HL-60 (cell line): ENCODE measurements around the gene ZP1.
A peak's percentile ranks its signal among the peaks of the same experiment; 100 is the strongest.
"Not testable (repeated sequence)": the region's sequence is repeated elsewhere in the genome, so short reads cannot be mapped to it uniquely, and the experiment has no call there.

Source experiments
- DNase-seq, 2 experiments: peaks; one replicate each; pipeline ENCODE4 v3.0.0-alpha.2; 2010 to 2020; ENCODE audit warnings: low read depth in 1 of 2, low spot score in 1 of 2
- H3K27ac ChIP-seq: fragments of 250-450 bp; sonication (Bioruptor Pico); replicated peaks from 2 replicates; pipeline ENCODE4 v1.5.1; 2020; ENCODE audit warnings: mild to moderate bottlenecking, moderate library complexity
- H3K27me3 ChIP-seq: fragments of 250-450 bp; sonication (Bioruptor Pico); 2 replicates; pipeline ENCODE4 v1.5.1; 2021; ENCODE audit warnings: mild to moderate bottlenecking, moderate library complexity; ENCODE audit not compliant: insufficient read depth, poor library complexity, severe bottlenecking
- H3K4me3 ChIP-seq: replicated peaks from 2 replicates; pipeline ENCODE4 v1.5.1; 2011; ENCODE audit warnings: mild to moderate bottlenecking, control low read depth, low read length; ENCODE audit not compliant: insufficient read depth
- GABPA ChIP-seq: IDR thresholded peaks from 2 replicates; pipeline ENCODE4 v1.6.1; 2012; ENCODE audit warnings: low read depth
- POLR2AphosphoS5 ChIP-seq: IDR thresholded peaks from 2 replicates; pipeline ENCODE4 v1.6.1; 2012; ENCODE audit warnings: low read depth
- REST ChIP-seq: IDR thresholded peaks from 2 replicates; pipeline ENCODE4 v1.6.1; 2012; ENCODE audit warnings: low read depth; ENCODE audit not compliant: insufficient replicate concordance
- SPI1 ChIP-seq: IDR thresholded peaks from 2 replicates; pipeline ENCODE4 v1.6.1; 2012; ENCODE audit warnings: low read depth, mild to moderate bottlenecking, borderline replicate concordance
- TF ChIP-seq, protein P1 (sequence below): IDR thresholded peaks from one replicate; pipeline ENCODE4 v1.5.1; 2011; ENCODE audit warnings: low read length, control low read depth, inconsistent platforms; ENCODE audit not compliant: insufficient read depth

Gene ZP1

GRCh38 chr11:60906132-60906972, 39.0 kb downstream of the ZP1 start, which contains the start of gene PRPF19:
Gene PRPF19 (minus strand): TSS chr11:60906585. CDS start chr11:60906382, 203 bp downstream.
- peak within 1 kb of the TSS; percentile 96 for H3K27ac ChIP-seq
- peak; percentile 91 to 98 for DNase-seq

GRCh38 chr11:60908803-60909202, 41.5 kb downstream of the ZP1 start:
- H3K27ac ChIP-seq, result no peak overlapping the region
- no peak overlapping the region for H3K4me3 ChIP-seq
- no peak for DNase-seq
- H3K27me3 ChIP-seq, result no peaks in the 10 kb centered on the region
- TF ChIP-seq REST, result no peak
- TF ChIP-seq POLR2AphosphoS5, result no peak
- TF ChIP-seq SPI1, result no peak
- TF ChIP-seq GABPA, result no peak
- TF ChIP-seq, protein P1, sequence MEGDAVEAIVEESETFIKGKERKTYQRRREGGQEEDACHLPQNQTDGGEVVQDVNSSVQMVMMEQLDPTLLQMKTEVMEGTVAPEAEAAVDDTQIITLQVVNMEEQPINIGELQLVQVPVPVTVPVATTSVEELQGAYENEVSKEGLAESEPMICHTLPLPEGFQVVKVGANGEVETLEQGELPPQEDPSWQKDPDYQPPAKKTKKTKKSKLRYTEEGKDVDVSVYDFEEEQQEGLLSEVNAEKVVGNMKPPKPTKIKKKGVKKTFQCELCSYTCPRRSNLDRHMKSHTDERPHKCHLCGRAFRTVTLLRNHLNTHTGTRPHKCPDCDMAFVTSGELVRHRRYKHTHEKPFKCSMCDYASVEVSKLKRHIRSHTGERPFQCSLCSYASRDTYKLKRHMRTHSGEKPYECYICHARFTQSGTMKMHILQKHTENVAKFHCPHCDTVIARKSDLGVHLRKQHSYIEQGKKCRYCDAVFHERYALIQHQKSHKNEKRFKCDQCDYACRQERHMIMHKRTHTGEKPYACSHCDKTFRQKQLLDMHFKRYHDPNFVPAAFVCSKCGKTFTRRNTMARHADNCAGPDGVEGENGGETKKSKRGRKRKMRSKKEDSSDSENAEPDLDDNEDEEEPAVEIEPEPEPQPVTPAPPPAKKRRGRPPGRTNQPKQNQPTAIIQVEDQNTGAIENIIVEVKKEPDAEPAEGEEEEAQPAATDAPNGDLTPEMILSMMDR, result no peak

More at GRCh38 chr11:60906132-60906972, 39.0 kb downstream of the ZP1 start, which contains the start of gene PRPF19:
- Histone ChIP-seq H3K27me3 (no peaks in the 10 kb centered on the region), H3K4me3 (peak within 1 kb of the TSS; percentile 72)
- peak; percentile 66 for TF ChIP-seq REST
- TF ChIP-seq GABPA, result peak; percentile 80
- TF ChIP-seq, protein P1, result no peak
- TF ChIP-seq POLR2AphosphoS5, result peak; percentile 91

GRCh38 chr11:60909680-60910280, 42.4 kb downstream of the ZP1 start:
- H3K4me3 ChIP-seq, H3K27me3 ChIP-seq, H3K27ac ChIP-seq, DNase-seq: not testable (repeated sequence)

GRCh38 chr11:60910281-60910687, 42.9 kb downstream of the ZP1 start:
- no peak overlapping the region for H3K4me3 ChIP-seq

More at GRCh38 chr11:60910281-60910687, 42.9 kb downstream of the ZP1 start:
- peak; percentile 63 for TF ChIP-seq SPI1
- TF ChIP-seq, protein P1, result no peak
- peak; percentile 40 to 75 for DNase-seq
- Histone ChIP-seq H3K27me3 (no peaks in the 10 kb centered on the region), H3K27ac (no peak overlapping the region)
